GM23338 (cell line): Measurements from ENCODE around the gene TEN1.
A peak's percentile ranks its signal among the peaks of the same experiment; 100 is the strongest.

Experiments
- EZH2 ChIP-seq: fragments of 200-600 bp; sonication (generic); IDR thresholded peaks from one replicate; pipeline ENCODE4 v1.8.0; 2017; ENCODE audit warnings: antibody characterized with exemption, mild to moderate bottlenecking, low read depth; ENCODE audit not compliant: unreplicated experiment
- TF ChIP-seq, protein P1 (sequence below), 2 experiments: fragments of 200-600 bp in 1 of 2; sonication (generic) in 1 of 2; conservative IDR thresholded peaks; 2 replicates each; pipeline versions ENCODE4 v1.5.1 to v1.6.1; 2016 to 2017; ENCODE audit warnings: antibody characterized with exemption in 2 of 2, low read depth in 2 of 2, mild to moderate bottlenecking in 2 of 2, moderate library complexity in 1 of 2

DNA sequence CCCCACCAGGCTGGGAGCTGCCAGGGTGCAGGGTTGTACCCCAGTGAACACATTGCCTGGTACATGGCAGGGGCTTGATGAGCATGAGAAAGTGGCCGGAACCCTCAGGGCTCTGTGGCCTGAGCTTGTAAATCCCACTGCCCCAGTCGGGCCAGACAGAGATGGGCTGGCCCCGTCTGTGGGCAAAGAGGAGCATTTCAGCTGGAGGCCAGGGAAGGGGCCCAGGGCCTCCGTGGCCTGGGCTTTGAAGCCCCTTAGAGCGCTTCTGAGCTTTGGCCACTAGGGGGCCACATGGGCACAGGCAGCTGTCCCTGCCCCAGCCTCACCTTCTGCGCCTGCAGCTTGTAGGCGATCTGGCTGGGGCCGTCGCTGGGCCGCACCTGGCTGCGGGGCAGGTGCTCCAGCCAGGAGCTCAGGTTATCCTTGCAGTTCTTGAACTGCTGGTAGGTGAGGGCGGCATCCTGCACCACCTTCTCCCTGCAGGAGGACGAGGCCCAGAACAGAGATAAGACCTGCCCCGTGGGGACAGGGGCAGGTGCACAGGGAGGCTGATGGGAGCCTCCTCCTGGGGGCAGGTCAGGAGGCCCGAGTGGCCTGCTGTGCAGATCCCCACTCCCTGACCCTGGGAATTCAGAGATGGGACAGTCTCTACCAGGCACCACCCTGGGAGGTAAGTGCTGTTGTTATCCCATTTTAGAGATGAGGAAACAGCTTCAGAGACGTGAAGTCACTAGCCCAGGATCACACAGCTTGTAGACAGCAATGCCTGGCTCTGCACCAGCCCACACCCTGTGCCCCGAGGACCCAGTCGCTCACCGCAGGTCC, 35.3 kb downstream of the TEN1 start:
- TF ChIP-seq, protein P1, sequence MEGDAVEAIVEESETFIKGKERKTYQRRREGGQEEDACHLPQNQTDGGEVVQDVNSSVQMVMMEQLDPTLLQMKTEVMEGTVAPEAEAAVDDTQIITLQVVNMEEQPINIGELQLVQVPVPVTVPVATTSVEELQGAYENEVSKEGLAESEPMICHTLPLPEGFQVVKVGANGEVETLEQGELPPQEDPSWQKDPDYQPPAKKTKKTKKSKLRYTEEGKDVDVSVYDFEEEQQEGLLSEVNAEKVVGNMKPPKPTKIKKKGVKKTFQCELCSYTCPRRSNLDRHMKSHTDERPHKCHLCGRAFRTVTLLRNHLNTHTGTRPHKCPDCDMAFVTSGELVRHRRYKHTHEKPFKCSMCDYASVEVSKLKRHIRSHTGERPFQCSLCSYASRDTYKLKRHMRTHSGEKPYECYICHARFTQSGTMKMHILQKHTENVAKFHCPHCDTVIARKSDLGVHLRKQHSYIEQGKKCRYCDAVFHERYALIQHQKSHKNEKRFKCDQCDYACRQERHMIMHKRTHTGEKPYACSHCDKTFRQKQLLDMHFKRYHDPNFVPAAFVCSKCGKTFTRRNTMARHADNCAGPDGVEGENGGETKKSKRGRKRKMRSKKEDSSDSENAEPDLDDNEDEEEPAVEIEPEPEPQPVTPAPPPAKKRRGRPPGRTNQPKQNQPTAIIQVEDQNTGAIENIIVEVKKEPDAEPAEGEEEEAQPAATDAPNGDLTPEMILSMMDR (conservative IDR thresholded peaks at IDR 0.05; ENCODE audit: low read depth in 2 of 2) = peak; percentile 74 to 98
- TF ChIP-seq EZH2 = no peak
